ENCODE measurements around the gene SLC25A47.
"Not testable (repeated sequence)": the region's sequence is repeated elsewhere in the genome, so short reads cannot be mapped to it uniquely, and the experiment has no call there.

The SLC25A47 gene

GRCh38 chr14:100295376-100296105, 27.6 kb upstream of the SLC25A47 start:
- H3K36me3 Mint-ChIP-seq (ENCODE audit: low read depth) = peaks cover 4% of the 10 kb centered on the region
- H3K4me1 Mint-ChIP-seq (ENCODE audit: low read depth) = peaks cover 1% of the 10 kb centered on the region
- H3K9me3 Mint-ChIP-seq = no peaks in the 10 kb centered on the region
- H3K4me3 Mint-ChIP-seq = no peak overlapping the region
- H3K27ac Mint-ChIP-seq = no peak overlapping the region
- no peaks in the 10 kb centered on the region for H3K27me3 Mint-ChIP-seq (ENCODE audit: low read depth)

DNA sequence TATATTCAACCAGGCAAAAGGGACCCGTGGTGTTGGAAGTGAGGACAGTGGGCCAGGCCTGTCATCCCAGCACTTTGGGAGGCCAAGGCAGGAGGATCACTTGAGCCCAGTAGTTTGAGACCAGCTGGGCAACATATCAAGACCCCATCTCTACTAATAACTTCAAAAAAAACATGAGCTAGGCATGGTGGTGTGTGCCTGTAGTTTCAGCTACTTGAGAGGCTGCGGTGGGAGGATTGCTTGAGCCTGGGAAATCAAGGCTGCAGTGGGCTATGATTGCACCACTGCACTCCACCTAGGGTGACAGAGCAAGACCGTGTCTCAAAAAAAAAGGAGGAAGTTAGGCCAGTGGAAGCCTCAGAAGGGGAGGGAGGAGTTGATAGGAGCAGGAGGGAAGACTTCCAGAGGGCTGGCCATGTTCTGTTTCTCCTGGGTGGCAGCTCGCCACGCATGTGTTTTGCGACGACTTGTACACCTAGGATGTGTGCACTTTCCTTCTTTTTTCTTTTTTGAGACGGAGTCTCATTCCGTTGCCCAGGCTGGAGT, 27.0 kb upstream of the SLC25A47 start:
- H3K4me3 Mint-ChIP-seq = no peak overlapping the region
- H3K27ac Mint-ChIP-seq = no peak overlapping the region

DNA sequence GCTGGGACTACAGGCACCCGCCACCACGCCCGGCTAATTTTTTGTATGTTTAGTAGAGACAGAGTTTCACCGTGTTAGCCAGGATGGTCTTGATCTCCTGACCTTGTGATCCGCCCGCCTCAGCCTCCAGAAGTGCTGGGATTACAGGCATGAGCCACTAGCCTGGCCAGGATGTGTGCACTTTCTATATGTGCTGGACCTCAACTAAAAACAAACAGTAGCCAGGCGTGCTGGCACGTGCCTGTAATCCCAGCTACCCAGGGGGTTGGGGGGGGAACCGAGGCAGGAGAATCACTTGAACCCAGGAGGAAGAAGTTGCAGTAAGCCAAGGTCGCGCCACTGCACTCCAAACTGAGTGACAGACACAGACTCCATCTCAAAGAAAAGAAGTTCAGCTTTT, 26.4 kb upstream of the SLC25A47 start:
- H3K4me3 Mint-ChIP-seq; H3K4me1 Mint-ChIP-seq (ENCODE audit: low read depth); H3K9me3 Mint-ChIP-seq; H3K36me3 Mint-ChIP-seq (ENCODE audit: low read depth); H3K27ac Mint-ChIP-seq; H3K27me3 Mint-ChIP-seq (ENCODE audit: low read depth): not testable (repeated sequence)

More for the DNA sequence above, 27.0 kb upstream of the SLC25A47 start:
- Mint-ChIP-seq H3K9me3 (no peaks in the 10 kb centered on the region), H3K4me1 (ENCODE audit: low read depth) (no peaks in the 10 kb centered on the region), H3K36me3 (ENCODE audit: low read depth) (peaks cover 4% of the 10 kb centered on the region), H3K27me3 (ENCODE audit: low read depth) (no peaks in the 10 kb centered on the region)

- no peaks in the 10 kb centered on the region for H3K9me3 Mint-ChIP-seq
Observed at GRCh38 chr14:100297320-100298300, 25.5 kb upstream of the SLC25A47 start.

DNA sequence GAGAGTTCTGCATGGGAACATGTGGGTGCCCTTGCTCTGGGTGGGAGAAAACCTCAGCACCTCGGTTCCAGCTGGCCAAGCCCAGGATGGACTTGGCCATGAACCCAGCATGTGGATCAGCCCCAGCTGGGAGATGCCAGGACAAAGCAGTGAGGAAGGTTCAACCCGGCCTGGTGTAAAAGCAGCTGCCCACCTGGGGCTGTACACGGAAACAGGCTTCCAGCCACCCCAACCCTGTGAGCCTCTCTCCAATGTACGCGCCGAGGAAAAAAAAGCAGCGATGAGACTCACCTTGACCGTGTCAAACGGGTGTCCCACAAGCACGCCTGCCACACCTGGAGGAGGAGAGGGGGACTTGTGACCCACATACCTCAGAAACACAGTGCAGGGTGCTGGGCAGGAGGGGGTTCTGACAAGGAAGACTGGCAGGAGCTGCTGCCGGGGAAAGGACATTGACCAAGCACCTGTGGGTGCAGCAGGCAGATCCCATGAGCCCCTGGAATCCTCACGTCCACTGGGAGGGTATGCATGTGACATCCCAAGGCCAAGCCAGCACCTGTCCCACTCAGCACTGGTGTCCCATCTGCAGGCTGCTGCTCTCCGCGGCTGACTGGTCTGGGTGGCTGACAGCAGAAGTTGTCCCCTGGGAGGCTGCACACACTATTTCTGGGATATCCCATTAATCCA, 24.4 kb upstream of the SLC25A47 start:
- H3K27ac Mint-ChIP-seq = no peak overlapping the region
- H3K4me3 Mint-ChIP-seq = no peak overlapping the region
- H3K36me3 Mint-ChIP-seq (ENCODE audit: low read depth) = peaks cover 4% of the 10 kb centered on the region
- no peaks in the 10 kb centered on the region for H3K9me3 Mint-ChIP-seq
- H3K27me3 Mint-ChIP-seq (ENCODE audit: low read depth) = no peaks in the 10 kb centered on the region
- H3K4me1 Mint-ChIP-seq (ENCODE audit: low read depth) = no peaks in the 10 kb centered on the region

More at GRCh38 chr14:100297320-100298300, 25.5 kb upstream of the SLC25A47 start:
- no peaks in the 10 kb centered on the region for H3K27me3 Mint-ChIP-seq (ENCODE audit: low read depth)
- no peak overlapping the region for H3K4me3 Mint-ChIP-seq
- no peaks in the 10 kb centered on the region for H3K4me1 Mint-ChIP-seq (ENCODE audit: low read depth)
- H3K36me3 Mint-ChIP-seq (ENCODE audit: low read depth) = peaks cover 4% of the 10 kb centered on the region
- H3K27ac Mint-ChIP-seq = no peak overlapping the region

DNA sequence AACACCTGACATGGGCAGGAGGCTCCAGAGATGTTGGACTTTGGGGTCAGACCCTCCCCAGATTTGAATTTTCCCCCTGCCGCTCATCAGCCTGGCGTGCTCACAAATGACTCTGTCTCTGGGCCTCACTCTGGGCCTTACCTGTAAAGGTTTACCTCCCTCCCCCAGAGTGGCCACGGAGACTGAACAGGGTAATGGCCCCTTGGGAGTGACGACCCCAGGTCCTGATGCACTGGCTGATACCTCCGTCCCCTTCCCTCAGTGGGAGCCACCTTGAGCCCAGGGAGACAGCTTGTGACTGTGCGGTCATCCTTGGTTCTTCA, 23.9 kb upstream of the SLC25A47 start:
- no peak overlapping the region for H3K4me3 Mint-ChIP-seq
- peaks cover 4% of the 10 kb centered on the region for H3K36me3 Mint-ChIP-seq (ENCODE audit: low read depth)
- no peaks in the 10 kb centered on the region for H3K9me3 Mint-ChIP-seq
- H3K27me3 Mint-ChIP-seq (ENCODE audit: low read depth) = no peaks in the 10 kb centered on the region
- no peaks in the 10 kb centered on the region for H3K4me1 Mint-ChIP-seq (ENCODE audit: low read depth)
- no peak overlapping the region for H3K27ac Mint-ChIP-seq

GRCh38 chr14:100302616-100303015, 20.5 kb upstream of the SLC25A47 start:
- H3K27ac Mint-ChIP-seq = no peak overlapping the region
- no peak overlapping the region for H3K4me3 Mint-ChIP-seq
- H3K36me3 Mint-ChIP-seq (ENCODE audit: low read depth) = no peaks in the 10 kb centered on the region
- no peaks in the 10 kb centered on the region for H3K9me3 Mint-ChIP-seq
- H3K4me1 Mint-ChIP-seq (ENCODE audit: low read depth) = peaks cover 10% of the 10 kb centered on the region
- peaks cover 17% of the 10 kb centered on the region for H3K27me3 Mint-ChIP-seq (ENCODE audit: low read depth)

DNA sequence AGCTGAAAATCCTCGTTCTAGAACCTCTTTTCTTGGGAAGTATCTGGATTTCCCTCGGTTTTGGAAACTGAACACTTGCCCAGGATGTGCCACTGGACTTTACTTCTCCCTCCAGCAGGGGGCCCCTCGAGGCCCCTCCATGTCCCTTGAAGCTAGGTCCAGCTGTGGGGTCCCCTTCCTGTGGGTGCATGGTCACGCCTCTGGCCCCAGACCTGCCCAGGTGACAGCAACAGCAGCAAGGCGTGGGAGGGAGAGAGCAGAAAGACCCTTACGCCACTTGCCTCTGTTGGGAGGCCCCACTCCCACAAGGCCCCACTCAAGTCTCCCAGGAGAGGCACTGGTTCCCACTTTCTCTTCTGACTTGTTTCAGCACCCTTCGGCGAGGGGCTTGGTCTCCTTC, 20.0 kb upstream of the SLC25A47 start:
- Mint-ChIP-seq H3K27me3 (ENCODE audit: low read depth) (peaks cover 23% of the 10 kb centered on the region), H3K27ac (no peak overlapping the region), H3K4me1 (ENCODE audit: low read depth) (peaks cover 10% of the 10 kb centered on the region), H3K9me3 (no peaks in the 10 kb centered on the region), H3K36me3 (ENCODE audit: low read depth) (no peaks in the 10 kb centered on the region), H3K4me3 (no peak overlapping the region)

DNA sequence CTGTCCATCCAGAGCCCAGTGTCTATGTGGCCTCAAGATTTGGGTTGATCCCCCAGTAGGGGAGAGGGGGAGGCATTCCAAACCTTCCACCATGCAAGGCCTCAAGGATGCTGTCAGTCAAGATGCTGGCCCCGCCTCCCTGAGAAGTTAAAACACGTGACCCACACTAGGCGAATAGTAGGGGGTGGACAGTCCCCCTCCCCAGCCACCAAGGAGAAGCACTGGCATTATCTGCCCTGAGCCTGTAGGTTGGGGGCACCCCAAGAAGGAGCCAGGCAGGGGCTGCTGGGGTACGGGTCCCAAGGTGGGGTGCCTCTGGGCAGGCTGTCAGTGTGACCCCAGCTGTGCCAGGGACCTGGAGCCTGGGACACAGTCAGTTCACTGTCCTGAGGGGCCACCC, 19.2 kb upstream of the SLC25A47 start:
- Mint-ChIP-seq H3K36me3 (ENCODE audit: low read depth) (no peaks in the 10 kb centered on the region), H3K27me3 (ENCODE audit: low read depth) (peaks cover 29% of the 10 kb centered on the region), H3K4me1 (ENCODE audit: low read depth) (peaks cover 13% of the 10 kb centered on the region), H3K9me3 (no peaks in the 10 kb centered on the region), H3K27ac (no peak overlapping the region), H3K4me3 (no peak overlapping the region)

- Mint-ChIP-seq H3K27me3 (ENCODE audit: low read depth) (peaks cover 29% of the 10 kb centered on the region), H3K4me3 (peak overlapping the region; percentile 85), H3K9me3 (no peaks in the 10 kb centered on the region), H3K27ac (peak overlapping the region; percentile 20), H3K4me1 (ENCODE audit: low read depth) (peaks cover 13% of the 10 kb centered on the region), H3K36me3 (ENCODE audit: low read depth) (no peaks in the 10 kb centered on the region)
Observed at GRCh38 chr14:100304825-100305323, 18.3 kb upstream of the SLC25A47 start.

- H3K4me1 Mint-ChIP-seq (ENCODE audit: low read depth) = peaks cover 13% of the 10 kb centered on the region
- no peak overlapping the region for H3K27ac Mint-ChIP-seq
- H3K36me3 Mint-ChIP-seq (ENCODE audit: low read depth) = no peaks in the 10 kb centered on the region
- peaks cover 29% of the 10 kb centered on the region for H3K27me3 Mint-ChIP-seq (ENCODE audit: low read depth)
- H3K4me3 Mint-ChIP-seq = peak overlapping the region; percentile 85
- no peaks in the 10 kb centered on the region for H3K9me3 Mint-ChIP-seq
Observed at GRCh38 chr14:100305324-100306100, 17.6 kb upstream of the SLC25A47 start.

DNA sequence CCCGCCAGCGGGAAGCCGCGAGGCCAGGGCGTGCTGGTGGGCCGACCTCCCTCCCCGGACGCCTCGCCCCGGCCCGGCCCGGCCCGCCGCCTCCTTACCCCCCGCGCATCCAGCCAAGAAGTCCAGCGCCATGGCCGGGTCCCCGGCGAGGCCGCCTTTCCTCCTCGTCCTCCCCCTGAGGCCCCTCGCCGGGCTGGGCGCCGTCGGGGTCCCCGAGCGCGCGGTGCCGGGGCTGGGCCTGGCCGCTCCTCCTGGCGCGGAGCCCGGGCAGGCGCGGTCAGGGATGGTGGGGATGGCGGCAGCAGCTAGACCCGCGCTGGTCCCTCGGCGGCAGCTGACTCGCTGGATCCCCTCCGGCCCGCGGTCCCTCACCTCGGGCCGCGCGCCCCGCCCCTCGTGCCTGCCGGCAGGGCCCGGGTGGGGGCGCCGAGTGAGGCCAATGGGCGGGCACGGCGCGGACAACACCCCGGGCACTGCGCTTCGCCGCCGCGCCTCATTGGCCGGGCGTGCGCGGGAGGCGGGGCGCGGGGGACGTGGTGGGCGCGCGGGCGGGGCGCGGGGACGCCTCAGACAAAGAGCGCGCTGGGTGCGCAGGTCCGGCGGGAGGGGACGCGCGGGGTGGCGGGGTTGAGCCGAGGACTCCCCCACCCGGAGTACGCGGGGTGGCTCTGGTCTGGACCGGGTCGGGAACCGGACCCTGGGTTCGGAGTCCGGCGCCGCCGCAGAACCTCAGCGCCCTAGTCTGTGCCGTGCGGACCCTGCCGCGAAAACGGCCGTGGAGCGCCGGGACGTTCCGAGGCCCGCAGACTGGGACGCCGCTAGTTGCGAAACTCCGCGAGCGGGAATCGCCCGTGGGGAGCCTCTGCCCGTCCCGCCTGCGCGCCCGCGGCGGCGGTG, 16.8 kb upstream of the SLC25A47 start, which contains the start of gene SLC25A29:
Gene SLC25A29 (minus strand): TSS at position 344 of the 897 bp plus-strand sequence. CDS start 212 bp downstream, at position 132.
- Mint-ChIP-seq H3K27ac (no peak within 1 kb of the TSS), H3K36me3 (ENCODE audit: low read depth) (no peaks in the 10 kb centered on the region), H3K9me3 (no peaks in the 10 kb centered on the region), H3K4me1 (ENCODE audit: low read depth) (peaks cover 13% of the 10 kb centered on the region), H3K4me3 (peak within 1 kb of the TSS; percentile 85), H3K27me3 (ENCODE audit: low read depth) (peaks cover 29% of the 10 kb centered on the region)
